ENCODE measurements around the gene DLK1.

The DLK1 gene

DNA sequence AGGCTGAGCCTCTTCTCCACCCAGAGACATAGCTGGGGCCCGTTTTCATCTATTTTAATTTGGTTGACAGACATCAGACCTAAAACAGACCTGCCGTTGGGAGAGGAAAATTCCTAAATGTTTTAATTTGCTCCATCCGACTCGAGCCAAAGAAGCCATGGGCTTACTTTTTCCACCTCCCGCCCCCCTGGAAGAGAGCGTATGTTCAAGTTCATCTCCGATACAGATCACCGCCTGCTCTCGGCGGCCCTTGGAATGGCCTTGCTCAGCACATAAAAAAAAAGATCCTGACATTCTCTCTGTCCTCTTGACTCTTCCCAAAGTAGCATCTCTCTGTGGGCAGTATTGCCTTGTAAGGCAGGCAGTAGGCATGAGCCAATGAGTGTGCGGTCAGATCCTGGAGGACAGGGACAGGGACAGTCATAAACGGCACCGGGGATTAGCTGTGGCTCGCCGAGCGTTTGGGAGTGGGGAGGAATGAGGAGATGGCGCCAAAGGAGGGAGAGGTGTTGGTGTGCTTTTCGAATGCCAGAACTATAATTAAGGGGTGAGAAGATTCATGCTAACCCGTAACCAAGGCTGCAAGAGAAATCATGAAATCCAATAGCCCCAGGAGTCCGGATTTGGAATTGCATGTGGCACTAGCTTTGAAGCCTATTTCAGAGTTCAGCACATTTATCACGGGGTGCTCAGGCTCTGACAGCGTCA, 51.3 kb downstream of the DLK1 start:
- DNase-seq (ENCODE audit: low read depth) = no peak

DNA sequence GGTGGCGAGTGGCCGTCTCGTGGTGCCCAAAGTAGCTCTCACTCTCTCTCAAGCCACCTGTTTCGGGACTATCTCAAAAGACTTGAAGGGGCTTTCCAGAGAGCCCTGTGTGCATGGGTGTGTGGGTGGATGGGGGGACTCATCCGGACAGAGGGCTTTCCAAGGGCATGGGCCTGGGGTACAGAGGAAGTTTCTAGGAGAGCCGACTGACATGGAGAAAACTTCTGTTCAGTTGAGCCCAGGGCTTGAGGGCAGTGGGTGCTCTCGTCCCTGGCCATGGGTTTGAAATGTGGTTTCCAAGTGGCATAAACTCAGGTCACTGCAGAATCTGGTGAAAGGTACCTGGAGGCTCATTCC, 51.8 kb downstream of the DLK1 start:
- DNase-seq (ENCODE audit: low read depth) = no peak

DNA sequence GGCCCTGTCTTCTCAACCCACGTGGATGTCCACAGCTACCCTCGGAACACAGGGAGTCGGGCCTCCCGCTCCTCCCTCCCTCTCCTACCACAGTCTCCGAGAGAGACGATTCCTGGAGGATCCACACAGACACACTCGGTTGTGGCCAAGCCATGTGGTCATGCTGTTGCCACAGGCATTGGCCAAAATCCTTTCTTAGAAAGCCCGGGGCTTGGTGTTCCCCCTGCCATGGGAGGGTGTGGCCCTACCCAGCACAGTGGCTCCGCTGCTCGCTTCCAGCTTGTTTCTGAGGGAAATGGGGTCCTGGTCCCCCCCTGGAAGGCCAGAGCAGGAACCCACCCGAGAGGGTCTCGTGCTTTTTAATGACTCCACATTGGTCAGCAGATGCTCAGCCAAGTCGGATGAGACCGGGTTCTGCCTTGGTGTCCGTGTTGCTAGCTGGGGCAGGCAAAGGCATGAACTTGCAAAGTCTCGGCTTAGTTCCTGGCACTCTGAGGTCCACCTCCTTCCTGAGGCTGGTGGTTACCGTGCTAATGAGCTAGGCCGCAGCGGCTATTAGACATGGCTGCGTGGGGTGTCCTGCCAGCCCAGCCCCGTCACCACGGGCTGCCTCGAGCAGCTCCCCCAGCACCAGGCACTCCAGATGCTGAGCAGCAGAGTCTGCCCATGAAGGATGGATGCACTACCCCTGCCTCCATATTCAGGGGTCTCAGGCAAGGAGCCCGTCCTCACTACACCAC, 52.4 kb downstream of the DLK1 start:
- no peak for DNase-seq (ENCODE audit: low read depth)

DNA sequence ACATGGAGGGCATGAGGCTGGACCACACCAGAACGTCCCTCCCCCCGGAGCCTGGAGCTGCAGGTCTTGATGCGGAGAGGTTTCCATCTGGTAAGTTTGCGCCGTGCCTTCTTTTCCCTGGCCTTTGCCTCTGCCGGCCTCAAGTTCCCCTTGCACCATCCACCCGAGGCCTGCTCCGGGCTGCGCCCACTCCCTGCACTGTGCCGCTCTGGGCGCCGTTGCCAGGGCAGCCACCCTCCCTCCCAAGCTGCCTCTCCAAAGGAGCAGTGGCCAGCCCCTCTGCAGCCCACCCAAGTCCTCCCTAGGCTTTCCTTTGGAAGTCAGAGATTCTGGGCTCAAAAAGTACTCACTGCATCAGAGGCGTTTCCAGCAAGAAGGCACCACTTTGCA, 53.0 kb downstream of the DLK1 start:
- DNase-seq (ENCODE audit: low read depth) = no peak

DNA sequence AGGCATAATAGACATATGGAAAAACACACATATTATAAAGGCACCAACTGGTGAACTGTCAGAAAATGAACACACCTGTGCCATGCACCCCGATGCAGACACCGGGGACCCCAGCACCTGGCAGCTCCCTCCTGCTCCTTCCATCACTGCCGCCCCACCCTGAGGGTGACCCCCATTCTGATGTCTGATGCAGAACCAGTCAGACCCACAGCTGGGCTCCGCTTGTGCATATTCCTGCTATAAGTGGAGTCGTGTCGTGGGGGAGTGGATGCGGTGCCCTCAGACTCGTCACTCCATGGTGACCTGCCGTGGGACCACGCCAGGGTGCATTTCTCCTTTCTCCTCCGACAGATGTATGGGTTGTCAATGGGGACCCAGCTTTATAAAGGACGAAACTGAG, 53.6 kb downstream of the DLK1 start:
- DNase-seq (ENCODE audit: low read depth) = no peak

DNA sequence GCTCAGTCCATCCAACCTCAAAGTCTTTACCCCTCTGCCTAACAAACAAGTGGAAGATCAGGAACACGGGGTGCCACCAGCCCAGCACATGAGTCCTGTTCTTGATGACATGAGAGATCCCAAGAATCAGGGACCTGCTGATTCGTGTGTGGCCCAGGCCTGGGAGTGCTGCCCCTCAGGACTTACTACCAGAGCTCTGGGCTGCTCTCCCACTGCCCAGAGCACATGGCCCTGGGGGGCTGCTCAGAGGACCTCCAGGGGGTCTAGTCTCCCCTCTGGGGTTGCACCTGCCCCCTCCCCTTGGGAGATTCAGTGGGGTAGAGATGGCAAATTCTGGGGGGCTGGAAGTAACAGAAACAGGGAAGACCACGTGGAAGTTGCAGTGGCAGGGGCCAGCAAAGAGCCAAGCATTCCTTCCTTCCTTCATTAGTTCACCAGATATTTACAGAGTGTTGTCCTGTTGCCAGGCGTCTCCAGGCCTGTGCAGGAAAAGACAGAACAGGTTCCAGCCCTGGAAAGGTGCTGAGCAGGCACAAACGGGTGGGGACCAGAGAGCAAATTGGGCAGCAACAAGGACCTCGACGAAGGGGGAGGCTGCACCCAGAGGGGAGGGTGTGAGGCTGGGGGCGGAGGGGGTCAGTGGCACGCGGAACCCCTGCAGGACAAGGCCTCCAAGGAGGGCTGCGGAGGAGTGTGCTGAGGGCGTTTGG, 54.1 kb downstream of the DLK1 start:
- DNase-seq (ENCODE audit: low read depth) = no peak

DNA sequence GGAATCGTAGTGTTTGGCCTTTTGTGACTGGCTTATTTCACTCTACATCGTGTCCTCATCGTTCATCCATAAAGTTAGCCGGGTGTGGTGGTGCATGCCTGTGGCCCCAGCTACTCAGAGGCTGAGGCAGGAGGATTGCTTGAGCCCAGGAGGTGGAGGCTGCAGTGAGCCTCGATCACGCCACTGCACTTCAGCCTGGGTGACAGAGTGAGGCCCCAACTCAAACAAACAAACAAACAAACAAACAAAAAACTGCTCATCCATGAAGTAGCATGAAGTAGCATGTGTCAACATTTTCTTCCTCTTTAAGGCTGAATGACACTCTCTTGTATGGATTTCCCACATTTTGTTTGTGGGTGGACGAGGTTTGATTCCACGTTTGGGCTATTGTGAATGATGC, 55.3 kb downstream of the DLK1 start:
- no peak for DNase-seq (ENCODE audit: low read depth)

DNA sequence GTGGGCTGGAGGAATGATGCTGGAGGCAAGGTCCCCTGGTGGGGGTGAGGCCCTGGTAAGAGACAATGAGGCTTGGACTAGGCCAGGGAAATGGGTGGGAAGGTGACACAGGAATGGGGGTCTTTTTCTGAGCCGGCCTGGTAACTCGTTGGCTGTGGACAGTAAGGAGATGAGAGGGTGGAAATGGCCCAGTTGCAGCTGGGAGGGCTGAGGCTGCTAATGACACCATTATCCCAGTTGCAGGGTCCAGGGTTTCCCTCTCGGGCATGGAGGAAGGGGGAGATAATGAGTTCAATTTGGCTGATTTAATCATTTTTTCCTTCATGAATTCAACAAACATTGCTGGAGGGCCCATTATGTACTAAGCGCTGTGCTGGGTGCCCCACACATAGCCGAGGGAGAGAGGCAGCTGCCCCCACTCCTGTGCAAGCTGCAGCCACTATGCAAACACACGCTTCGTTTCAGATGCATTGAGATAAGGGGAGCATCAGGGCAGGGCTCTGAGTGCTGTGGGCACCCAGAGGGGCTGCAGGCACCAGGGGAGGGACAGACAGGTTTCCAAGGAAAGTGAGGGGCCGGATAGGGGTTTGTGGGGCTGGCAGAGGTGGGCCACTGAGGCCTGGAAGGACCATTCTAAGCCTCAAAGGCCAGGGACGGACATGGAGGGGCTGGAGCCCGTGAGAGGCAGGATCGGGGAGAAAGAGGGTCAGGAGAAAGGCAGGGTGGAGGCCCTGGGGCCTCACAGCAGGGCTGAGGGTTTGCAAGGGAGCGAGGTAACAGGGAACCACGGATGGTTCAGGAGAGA, 56.0 kb downstream of the DLK1 start:
- no peak for DNase-seq (ENCODE audit: low read depth)

DNA sequence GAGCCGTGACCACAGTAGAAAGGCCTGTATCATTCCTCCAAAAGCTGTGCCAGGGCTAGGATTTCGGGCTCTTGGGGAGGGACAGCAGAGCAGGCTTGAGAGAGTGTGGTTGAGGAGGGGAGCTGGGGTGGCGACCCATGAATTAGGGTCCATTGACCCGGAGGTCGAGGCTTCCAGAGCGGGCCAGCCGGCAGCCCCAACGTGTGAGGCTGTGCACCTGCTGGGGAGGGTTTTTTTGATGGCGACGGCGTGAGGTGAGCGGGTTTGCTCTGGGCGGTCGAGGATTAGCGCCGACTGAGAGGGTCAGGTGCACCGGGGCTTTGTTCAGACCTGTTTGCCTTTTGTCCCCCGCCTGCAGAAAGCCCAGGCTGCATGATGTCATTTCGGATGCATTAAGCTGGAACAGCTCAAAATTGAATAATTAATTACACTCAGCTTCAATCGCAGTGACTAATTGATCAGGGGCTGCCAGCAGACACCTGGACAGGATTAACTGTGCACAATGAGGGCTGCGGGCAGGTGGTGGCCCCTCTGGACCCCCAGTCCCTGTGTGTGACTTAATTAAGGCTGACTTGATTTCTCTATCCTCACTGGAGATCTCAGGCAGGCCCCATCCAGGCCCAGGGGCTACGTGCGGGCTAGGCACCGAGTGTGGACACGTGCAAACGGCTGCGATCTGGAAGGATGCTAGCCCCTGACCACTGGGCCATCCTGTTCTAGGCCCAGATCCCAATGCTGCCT, 57.1 kb downstream of the DLK1 start:
- no peak for DNase-seq (ENCODE audit: low read depth)

DNA sequence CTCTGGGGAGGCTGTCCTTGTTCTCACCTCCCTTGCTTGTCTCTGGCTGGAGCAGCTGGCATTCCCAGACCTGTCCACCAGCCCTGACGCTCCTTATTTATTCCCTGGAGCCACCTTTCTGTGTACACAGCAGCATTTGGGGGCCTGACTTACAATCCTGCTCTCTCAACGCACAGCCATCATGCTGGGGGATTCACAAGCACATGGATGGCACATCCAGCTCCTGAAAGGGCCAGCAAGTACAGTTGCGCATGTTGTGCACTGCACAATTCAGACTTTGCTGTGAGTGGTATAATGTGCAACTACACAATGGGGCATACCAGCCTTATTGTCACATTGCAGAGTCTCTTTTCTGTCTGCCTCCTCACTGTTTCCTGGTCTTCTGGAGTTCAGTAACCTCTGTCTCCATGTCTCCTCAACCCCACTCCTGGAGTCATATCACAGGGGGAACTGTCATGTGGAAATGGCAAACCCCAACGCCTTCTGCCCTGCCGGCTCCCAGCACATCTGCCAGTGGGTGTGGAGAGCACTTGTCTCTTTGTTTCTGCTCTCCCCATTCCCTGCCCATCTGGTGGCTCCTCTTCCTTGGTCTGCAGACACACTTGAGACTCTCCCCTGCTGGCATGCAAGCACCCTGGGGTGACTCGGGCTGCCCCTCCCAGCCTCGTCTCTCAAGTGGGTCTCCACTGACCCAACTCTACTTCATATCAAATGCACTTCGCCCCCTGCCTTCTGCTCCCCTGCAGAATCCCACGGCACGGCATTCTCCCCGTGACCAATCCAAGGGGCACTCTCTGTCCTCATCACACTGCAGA, 58.0 kb downstream of the DLK1 start:
- no peak for DNase-seq (ENCODE audit: low read depth)

DNA sequence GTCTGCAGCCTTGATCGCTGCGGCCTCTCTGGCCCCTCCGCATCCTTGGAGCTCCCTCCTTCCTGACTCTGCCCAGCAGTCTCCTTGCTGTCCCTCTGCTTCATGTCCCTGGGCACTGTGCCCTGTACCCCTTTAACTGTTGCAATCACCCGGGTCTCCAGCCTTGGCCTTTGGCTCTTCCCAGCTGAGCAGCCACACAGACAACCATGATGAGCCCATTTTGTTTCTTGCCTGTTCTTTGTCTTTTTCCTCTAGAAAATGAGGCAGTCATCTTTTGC, 58.6 kb downstream of the DLK1 start:
- DNase-seq (ENCODE audit: low read depth) = no peak

DNA sequence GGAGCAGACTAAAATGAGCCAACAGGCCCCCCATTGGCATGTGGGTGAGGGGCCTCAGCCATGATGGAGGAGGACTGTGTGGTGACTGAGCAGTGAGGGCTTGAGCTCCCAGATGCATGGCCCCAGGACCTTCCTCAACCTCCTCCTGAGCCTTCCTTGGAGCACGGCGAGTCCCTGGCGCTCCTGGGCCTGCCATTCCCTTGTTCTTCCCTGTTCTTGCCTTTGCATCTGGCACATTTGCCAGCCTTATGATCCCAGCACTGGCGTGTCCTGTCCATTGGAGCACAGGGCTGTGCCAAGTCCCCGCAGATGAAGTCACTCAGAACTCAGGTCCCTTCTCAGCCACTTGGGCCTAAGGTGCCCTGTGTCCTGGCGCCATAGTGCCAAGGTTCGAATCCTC, 58.9 kb downstream of the DLK1 start:
- no peak for DNase-seq (ENCODE audit: low read depth)

DNA sequence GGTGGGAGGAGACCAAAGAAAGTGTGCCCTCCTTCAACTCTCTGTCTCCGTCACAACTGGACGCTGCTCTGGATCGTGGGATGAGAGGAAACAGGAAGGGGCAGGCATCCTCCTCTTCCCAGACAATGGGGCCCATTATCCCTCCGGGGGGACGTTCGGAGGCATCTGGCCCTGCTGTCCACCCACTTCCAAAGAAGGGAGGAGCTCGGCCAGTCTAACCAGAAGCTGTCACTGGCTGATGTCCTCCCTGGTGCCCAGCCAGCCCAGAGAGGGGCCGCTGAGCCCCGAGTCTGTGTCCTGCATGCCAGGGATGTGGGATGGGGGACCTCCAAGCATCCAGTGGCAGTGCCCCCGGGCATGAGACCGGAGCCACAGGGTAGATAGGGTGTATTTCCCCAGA, 59.4 kb downstream of the DLK1 start:
- no peak for DNase-seq (ENCODE audit: low read depth)

DNA sequence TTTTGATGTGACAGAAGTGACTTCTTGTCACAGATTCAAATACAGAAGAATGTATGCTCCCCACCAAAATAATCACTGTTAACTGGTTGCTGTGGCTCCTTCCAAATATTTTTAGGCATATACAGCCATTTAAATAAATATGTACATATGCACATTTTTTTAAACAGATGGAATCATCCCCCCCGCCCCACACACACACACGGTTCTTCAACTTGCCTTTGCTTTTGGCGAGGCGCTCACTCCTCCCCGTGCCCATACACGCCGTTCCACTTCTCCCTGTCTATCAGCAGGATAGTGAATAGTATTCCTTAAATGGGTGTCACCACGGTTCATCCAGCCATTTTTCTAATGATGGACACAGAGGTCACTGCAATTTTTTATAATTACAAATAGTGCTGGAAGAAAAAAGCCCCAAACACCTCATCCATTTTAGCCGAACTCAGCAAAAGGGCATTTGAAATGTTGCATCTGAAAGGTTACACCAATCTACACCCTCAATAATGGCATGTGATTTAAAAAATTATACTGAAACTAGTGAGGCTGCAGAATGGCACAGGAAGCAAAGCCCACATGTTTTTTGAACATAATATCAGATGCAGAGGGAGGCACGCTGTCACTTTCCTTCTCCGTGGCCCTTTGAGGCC, 60.0 kb downstream of the DLK1 start:
- DNase-seq (ENCODE audit: low read depth) = no peak

DNA sequence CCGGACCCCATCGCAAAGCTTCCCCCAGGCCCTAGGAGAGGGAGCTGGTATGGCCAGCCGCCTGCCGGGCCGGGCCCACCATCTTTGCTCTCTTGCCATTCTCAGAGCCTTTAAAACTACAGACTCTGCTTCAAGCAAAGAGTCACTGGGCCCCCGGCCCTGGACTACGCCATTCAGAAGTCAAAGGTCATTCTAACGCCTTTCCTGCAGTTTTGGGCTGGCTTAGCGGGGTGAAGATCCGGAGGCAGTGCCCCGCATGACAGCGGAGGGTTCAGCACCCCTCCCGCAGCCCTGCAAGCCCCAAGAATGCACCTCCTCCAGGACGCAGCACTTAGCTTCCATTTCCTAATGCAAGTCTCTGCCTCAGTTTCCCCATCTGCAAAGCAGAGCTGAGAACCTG, 61.0 kb downstream of the DLK1 start:
- no peak for DNase-seq (ENCODE audit: low read depth)
